GM06990 (cell line): Measurements from ENCODE around the gene FAM124A.

Experiments used
- DNase-seq: peaks from one replicate; pipeline ENCODE4 v3.0.0-alpha.2; 2011; ENCODE audit not compliant: insufficient read length; ENCODE audit errors: extremely low read depth
- H3K27me3 ChIP-seq: replicated peaks from 2 replicates; pipeline ENCODE4 v1.6.0; 2011; ENCODE audit warnings: low read length; ENCODE audit not compliant: control insufficient read depth, insufficient read depth
- H3K36me3 ChIP-seq: 2 replicates; pipeline ENCODE4 v1.5.1; 2011; ENCODE audit warnings: low read length; ENCODE audit not compliant: control insufficient read depth, insufficient read depth
- H3K4me3 ChIP-seq: replicated peaks from 2 replicates; pipeline ENCODE4 v1.5.1; 2011; ENCODE audit warnings: low read depth, mild to moderate bottlenecking, control low read depth, low read length
- CTCF ChIP-seq: IDR thresholded peaks from 2 replicates; pipeline ENCODE4 v1.5.1; 2011; ENCODE audit warnings: low read length, control low read depth, mild to moderate bottlenecking, inconsistent platforms; ENCODE audit not compliant: insufficient read depth, poor library complexity, severe bottlenecking

Gene FAM124A

GRCh38 chr13:51322826-51323225 lies 100.6 kb downstream of the FAM124A start:
- Histone ChIP-seq H3K36me3 (no peaks in the 10 kb centered on the region), H3K4me3 (no peak overlapping the region), H3K27me3 (no peaks in the 10 kb centered on the region)
- DNase-seq = no peak
- TF ChIP-seq CTCF = no peak

DNA sequence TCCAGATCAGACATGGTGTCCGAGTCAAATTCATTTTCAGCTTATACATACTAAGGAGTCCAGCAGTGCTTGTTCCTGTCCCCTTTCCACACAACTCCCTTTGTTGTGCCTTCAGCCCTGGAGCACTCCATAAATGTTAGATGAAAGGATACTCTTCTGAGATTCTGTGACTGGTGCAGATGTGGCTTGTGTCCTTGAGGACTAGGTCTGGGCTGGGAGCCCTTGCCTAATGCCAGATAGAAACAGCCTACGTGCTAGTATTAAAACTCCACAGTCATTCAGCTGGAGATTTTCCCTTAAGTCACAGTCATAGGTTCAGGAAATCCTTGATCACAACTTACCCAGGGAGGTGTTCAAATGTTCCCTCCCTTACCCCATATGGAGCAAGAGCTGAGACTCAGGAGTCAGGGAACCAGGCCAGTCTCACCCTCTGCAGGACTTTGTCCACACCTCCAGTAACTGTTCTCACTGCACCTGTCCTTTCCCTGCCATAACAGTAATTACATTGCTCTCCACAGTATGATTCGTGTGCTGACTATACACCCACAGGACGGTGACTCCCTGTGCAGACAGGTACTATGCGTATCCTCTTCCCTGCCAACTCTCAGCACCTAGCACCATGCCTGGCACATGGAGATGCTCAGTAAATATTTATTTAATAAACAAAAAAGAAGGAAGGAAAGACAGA lies 101.8 kb downstream of the FAM124A start:
- no peak for TF ChIP-seq CTCF
- Histone ChIP-seq H3K27me3 (no peaks in the 10 kb centered on the region), H3K4me3 (no peak overlapping the region)

DNA sequence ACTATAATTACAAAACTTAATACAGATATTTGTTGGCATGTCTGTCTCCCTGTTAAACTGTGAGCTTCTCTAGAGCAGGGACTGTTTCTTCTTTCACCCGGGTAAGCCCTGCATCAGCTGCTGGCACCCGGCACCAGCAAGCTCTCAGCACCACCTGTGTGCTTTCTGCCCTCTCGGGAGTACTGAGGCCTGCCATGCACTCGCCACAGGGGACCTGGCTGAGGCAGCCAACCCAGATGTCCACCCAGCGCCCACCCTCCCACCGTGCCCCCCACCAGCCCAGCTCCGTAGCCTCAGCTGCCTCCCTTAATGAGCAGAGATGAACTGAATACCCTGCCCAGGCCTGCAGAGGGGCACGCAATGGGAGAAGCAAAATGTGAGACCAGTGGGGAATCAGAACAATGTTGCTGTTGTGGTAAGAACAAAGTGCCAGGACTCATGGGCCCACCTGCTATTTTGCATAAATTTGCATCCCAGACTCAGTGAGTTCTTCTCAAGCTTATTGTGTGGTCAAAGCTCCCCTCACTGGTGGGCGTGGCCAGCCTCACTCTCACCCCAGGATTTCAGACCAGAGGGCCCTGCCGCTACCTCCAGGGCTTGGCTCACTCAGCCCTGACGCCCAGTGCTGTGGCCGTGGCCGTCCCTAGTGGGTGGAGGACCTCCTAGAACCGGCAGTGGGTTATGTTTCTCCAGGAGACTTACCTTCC lies 102.7 kb downstream of the FAM124A start:
- no peak for TF ChIP-seq CTCF
- Histone ChIP-seq H3K4me3 (no peak overlapping the region), H3K36me3 (no peaks in the 10 kb centered on the region), H3K27me3 (no peaks in the 10 kb centered on the region)
- DNase-seq = peak; percentile 20

More for the DNA sequence above, 101.8 kb downstream of the FAM124A start:
- no peaks in the 10 kb centered on the region for H3K36me3 ChIP-seq
- DNase-seq = no peak

DNA sequence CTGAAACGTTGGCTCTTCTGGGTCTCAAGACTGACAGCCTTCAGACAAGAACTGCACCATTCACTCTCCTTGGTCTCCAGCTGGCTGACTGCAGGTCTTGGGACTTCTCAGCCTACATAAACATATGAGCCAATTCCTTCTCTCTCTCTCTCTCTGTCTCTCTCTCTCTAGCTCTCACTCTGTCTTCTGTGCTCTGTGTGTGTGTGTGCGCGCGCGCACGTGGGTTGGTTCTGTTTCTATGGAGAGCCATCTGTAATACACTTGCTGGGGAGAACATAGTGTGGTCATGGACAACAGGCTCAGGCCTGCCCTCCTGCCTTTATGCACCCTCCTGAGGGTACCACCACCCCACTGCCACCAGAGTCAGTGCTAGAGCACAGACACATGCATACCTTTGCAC lies 103.6 kb downstream of the FAM124A start:
- H3K27me3 ChIP-seq = no peaks in the 10 kb centered on the region
- no peak for DNase-seq

GRCh38 chr13:51326777-51327176 lies 104.6 kb downstream of the FAM124A start:
- no peak for DNase-seq
- Histone ChIP-seq H3K36me3 (no peaks in the 10 kb centered on the region), H3K27me3 (no peaks in the 10 kb centered on the region), H3K4me3 (no peak overlapping the region)
- TF ChIP-seq CTCF = no peak

More for the DNA sequence above, 103.6 kb downstream of the FAM124A start:
- H3K4me3 ChIP-seq = no peak overlapping the region
- no peaks in the 10 kb centered on the region for H3K36me3 ChIP-seq
- no peak for TF ChIP-seq CTCF
